Aorta (tissue), 5 donors: ENCODE results near the gene TSPYL4. TPM values are rescaled to one million over a fixed set of nuclear protein-coding genes. Genes with fewer than 3 reads are reported as not detected.
A peak's percentile ranks its signal among the peaks of the same experiment; 100 is the strongest.

Experiments used
- ATAC-seq: fragments of 200-7000 bp; cut with Tn5 transposase; one replicate; pipeline ENCODE4 v1.9.1; 2022; ENCODE audit warnings: moderate library complexity; ENCODE audit not compliant: low FRiP score
- DNase-seq, 2 donors: peaks; one replicate each; pipeline ENCODE4 v3.0.0-alpha.2; 2020
- H3K27ac ChIP-seq, 2 donors: one replicate each; pipeline ENCODE4 v1.5.1; 2013; ENCODE audit warnings: low read length in 2 of 2, mild to moderate bottlenecking in 2 of 2, moderate library complexity in 2 of 2, control low read depth in 1 of 2, inconsistent platforms in 1 of 2, low read depth in 1 of 2
- H3K27me3 ChIP-seq, 2 donors: one replicate each; pipeline ENCODE4 v1.6.1; 2013; ENCODE audit warnings: control low read depth in 1 of 2, low read length in 1 of 2, mild to moderate bottlenecking in 1 of 2, moderate library complexity in 1 of 2; ENCODE audit not compliant: insufficient read depth in 2 of 2, control insufficient read depth in 1 of 2
- H3K36me3 ChIP-seq, 2 donors: one replicate each; pipeline ENCODE4 v1.6.1; 2013; ENCODE audit warnings: control low read depth in 1 of 2, low read length in 1 of 2, mild to moderate bottlenecking in 1 of 2; ENCODE audit not compliant: insufficient read depth in 2 of 2, control insufficient read depth in 1 of 2
- H3K4me1 ChIP-seq, 2 donors: one replicate each; pipeline ENCODE4 v1.6.1; 2013; ENCODE audit warnings: low read length in 2 of 2, control low read depth in 1 of 2, mild to moderate bottlenecking in 1 of 2, moderate library complexity in 1 of 2; ENCODE audit not compliant: insufficient read depth in 2 of 2, control insufficient read depth in 1 of 2
- H3K4me3 ChIP-seq, 2 donors: one replicate each; pipeline ENCODE4 v1.5.1; 2013; ENCODE audit warnings: low read length in 2 of 2, control low read depth in 1 of 2, mild to moderate bottlenecking in 1 of 2
- H3K9me3 ChIP-seq: one replicate; pipeline ENCODE4 v1.6.1; 2013; ENCODE audit warnings: mild to moderate bottlenecking, low read length; ENCODE audit not compliant: control insufficient read depth
- WGBS, 2 donors: extraction: QIAGEN DNeasy Blood & Tissue Kit; methylation state at CpG; one replicate each; pipeline ENCODE4 v1.1.7; 2013; 5-methylcytosine and 5-hydroxymethylcytosine counted together
- intact Hi-C, 2 donors: fragments of 100-400 bp; cut with DNase I; formaldehyde crosslinking; loops; one replicate each; pipeline versions ENCODE4 v1.14.2 to v1.15.0; 2022
- long read RNA-seq, 2 donors: library from polyadenylated mRNA; unstranded; transcript quantifications; one replicate each; pipeline ENCODE4 v2.0.0, GENCODE V29; 2020 to 2021
- polyA plus RNA-seq, 2 donors: library from polyadenylated mRNA; stranded (reverse); fragments of 200-250 nt; gene quantifications; one replicate each; pipeline ENCODE4 v1.2.3, GENCODE V29; 2013
- total RNA-seq, 2 donors: library from RNA; stranded (reverse); fragmentation: NEBNext Ultra II Directional; extraction: Animal tissue kit (Norgen Biotek cat#: 25700); gene quantifications; one replicate each; pipeline ENCODE4 v1.2.1, GENCODE V29; 2021
- donor health status: healthy with polysubstance abuse.
- donor health status: Bipolar disorder and iron deficiency.
- donor health status: DM: no; HTN: no; CAD: no.
- donor health status: DM: no; HTN: no; CAD: no.
- donor health status: DM: yes; HTN: yes; CAD: no.

The TSPYL4 gene
- total RNA-seq (10 to 100 TPM; 15.7 to 18.4 TPM), polyA plus RNA-seq (10 to 100 TPM; 10.5 to 19.1 TPM)
- long read RNA-seq, donor 1, full-length matches to known transcripts = 2 of 4 reads
- long read RNA-seq, donor 1, partial matches to known transcripts = 0 of 4 reads
- long read RNA-seq, donor 1, other reads (novel, unspliced or antisense) = 2 of 4 reads
- long read RNA-seq, donor 2, full-length matches to known transcripts = 3 of 4 reads
- long read RNA-seq, donor 2, partial matches to known transcripts = 0 of 4 reads
- long read RNA-seq, donor 2, other reads (novel, unspliced or antisense) = 1 of 4 reads

DNA sequence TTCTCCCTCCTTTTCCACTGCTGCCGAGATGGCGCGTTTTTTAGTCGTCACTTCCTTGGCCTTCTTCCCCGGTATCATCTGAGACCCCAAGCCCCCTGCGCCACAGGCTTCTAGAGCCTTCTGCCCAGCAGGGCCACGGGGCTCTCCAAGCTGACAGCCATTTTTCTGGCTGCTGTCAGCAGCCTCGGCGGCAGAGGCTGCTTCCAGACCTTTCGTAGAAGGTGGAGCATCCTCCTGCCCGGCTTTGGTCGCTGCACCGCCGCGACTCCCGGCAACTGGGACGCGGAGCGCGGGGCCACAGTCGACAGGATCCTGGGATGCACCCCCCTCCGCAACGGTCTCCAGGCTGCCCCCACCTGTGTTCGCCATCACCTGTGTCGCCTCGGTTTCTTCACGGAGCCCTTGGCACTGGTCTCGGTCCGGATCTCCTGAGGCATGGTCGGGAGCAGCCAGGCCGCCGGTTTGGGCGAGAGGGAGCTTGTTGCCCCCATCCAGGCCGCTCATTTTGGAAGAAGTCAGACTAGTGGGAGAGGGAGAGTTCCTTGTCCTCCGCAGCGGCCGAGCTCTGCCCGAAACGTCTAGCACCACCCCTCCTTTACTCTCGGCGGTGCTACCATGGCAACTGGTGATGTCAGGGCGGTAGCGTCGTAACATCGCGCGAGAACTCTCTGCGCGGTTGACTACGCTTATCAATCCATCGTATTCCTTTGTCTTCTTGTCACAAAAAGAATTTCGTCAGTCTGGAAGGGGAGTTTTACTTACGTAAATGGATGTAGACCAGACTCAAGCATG lies at the start of gene TSPYL4:
TSPYL4 (minus strand) TSS at position 571 of the 792 bp plus-strand sequence; CDS start at position 504, 67 bp downstream.
- H3K4me3 ChIP-seq = peak within 1 kb of the TSS; percentile 72 to 84
- intact Hi-C loops = loop anchor here (2.0 to 5.0 kb wide), 2 partner anchors 25 to 36 kb away; partner anchors contain the start of gene TSPYL1 (in 1 of the 2)
- ATAC-seq (peak; percentile 98), DNase-seq (peak; percentile 96 to 97)
- H3K27me3 ChIP-seq = no peaks in the 10 kb centered on the region
- H3K27ac ChIP-seq = peak within 1 kb of the TSS; percentile 92 to 96
- peaks cover 5 to 10% of the 10 kb centered on the region in 2 donors for H3K4me1 ChIP-seq
- no peaks in the 10 kb centered on the region for H3K9me3 ChIP-seq
- 0 to 1% methylated on average over 53 of the region's 53 CpGs for WGBS, 2 donors
- no peaks in the 10 kb centered on the region for H3K36me3 ChIP-seq

DNA sequence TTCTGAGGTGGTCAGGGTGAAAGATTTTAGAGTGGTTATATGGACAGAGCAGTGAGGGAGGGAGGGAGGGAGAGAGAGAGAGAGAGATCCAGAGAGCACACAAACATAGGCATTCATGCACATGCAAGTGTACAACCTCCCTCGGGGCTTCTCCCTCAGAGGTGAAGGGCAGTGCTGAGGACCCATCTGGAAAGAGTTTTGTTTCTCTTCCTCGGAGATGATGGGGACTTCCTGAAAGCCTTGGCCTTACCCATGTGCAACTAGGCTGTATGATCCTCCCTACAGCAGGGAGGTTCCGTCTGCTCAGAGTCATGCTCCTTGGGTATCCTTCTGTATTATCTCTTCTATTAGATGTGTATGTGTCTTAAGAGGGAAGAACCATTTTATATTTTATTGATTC lies 47.2 kb upstream of the TSPYL4 start:
- intact Hi-C loops = no loop called here
- 52 to 67% methylated on average over 3 of the region's 3 CpGs for WGBS, 2 donors
- no peak overlapping the region for H3K27ac ChIP-seq
- H3K27me3 ChIP-seq = no peaks in the 10 kb centered on the region
- H3K36me3 ChIP-seq = no peaks in the 10 kb centered on the region
- H3K4me3 ChIP-seq = no peak overlapping the region
- H3K9me3 ChIP-seq = no peaks in the 10 kb centered on the region
- no peak for DNase-seq
- no peak for ATAC-seq
- peaks cover 0 to 4% of the 10 kb centered on the region in 2 donors for H3K4me1 ChIP-seq

DNA sequence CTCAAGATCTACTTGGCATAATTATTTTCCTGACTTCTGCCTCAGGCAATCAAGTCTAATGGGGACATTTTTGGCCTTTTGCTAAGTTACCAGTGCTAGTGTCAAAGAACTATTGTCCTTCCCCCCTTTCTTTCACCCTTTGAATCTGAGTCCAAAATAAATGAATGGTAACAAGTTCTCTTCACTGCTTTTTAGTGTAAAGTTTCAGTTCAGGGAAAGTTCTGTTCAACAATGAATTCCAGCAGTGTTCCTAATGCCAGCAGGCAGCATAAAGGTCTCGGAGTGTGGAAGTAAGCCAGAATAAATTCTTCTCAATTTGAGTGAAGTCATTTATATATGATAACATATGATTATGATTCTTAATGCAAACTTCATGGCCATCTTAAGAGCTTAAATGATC lies 46.7 kb upstream of the TSPYL4 start:
- no peak for ATAC-seq
- no peaks in the 10 kb centered on the region for H3K36me3 ChIP-seq
- DNase-seq = no peak
- intact Hi-C loops = no loop called here
- no peaks in the 10 kb centered on the region for H3K9me3 ChIP-seq
- H3K27me3 ChIP-seq = no peaks in the 10 kb centered on the region
- peaks cover 0 to 4% of the 10 kb centered on the region in 2 donors for H3K4me1 ChIP-seq
- 9 to 21% methylated on average over 1 of the region's 1 CpG for WGBS, 2 donors
- no peak overlapping the region for H3K4me3 ChIP-seq
- H3K27ac ChIP-seq = no peak overlapping the region

GRCh38 chr6:116298973-116299372 lies 45.1 kb upstream of the TSPYL4 start:
- no peak for ATAC-seq
- H3K4me1 ChIP-seq = peaks cover 0 to 4% of the 10 kb centered on the region in 2 donors
- no peaks in the 10 kb centered on the region for H3K9me3 ChIP-seq
- H3K4me3 ChIP-seq = no peak overlapping the region
- no peak overlapping the region for H3K27ac ChIP-seq
- no peak for DNase-seq
- intact Hi-C loops = no loop called here
- H3K27me3 ChIP-seq = no peaks in the 10 kb centered on the region
- H3K36me3 ChIP-seq = no peaks in the 10 kb centered on the region

DNA sequence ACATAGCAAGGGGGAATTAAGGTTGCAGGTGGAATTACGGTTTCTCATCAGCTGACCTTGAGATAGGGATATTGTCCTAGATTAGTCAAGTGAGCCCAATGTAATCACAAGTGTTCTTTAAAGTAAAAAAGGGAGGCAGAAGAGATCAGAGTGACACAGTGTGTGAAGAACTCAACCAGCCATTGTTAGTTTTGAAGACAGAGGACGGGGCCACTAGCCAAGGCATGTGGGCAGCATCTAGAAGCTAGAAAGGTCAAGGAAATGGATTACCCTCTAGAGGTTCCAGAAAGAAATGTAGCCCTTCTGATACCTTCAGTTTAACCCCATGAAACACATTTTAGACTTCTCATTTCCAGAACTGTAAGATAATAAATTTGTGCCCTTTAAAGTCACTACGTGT lies 44.4 kb upstream of the TSPYL4 start:
- ATAC-seq = no peak
- Histone ChIP-seq H3K9me3 (no peaks in the 10 kb centered on the region), H3K4me3 (no peak overlapping the region), H3K4me1 (peaks cover 0 to 4% of the 10 kb centered on the region in 2 donors), H3K27ac (no peak overlapping the region), H3K27me3 (no peaks in the 10 kb centered on the region), H3K36me3 (no peaks in the 10 kb centered on the region)
- intact Hi-C loops = no loop called here
- WGBS, 2 donors = 98 to 100% methylated on average over 3 of the region's 3 CpGs
- DNase-seq = no peak

DNA sequence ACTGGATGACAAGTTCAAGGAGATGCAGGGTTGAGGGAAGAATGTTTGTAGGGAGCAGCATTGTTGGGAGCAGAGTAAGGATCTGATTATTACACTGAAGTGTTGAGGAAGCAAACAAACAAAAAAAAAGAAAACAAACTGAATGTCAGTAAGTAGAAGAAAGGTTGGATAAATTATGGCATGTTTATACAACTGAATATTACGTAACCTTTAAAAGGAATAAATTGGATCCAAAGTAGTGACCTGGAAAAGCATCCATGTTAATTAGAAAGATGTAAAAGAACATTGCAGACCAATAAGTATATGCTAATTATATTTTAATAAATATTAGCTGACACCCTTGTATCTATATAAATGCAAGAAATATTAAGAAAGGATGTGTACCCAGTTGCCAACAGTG lies 38.7 kb upstream of the TSPYL4 start:
- no peak overlapping the region for H3K27ac ChIP-seq
- 96 to 98% methylated on average over 1 of the region's 1 CpG for WGBS, 2 donors
- intact Hi-C loops = no loop called here
- no peaks in the 10 kb centered on the region for H3K4me1 ChIP-seq
- ATAC-seq (no peak), DNase-seq (no peak)
- H3K36me3 ChIP-seq = no peaks in the 10 kb centered on the region
- H3K27me3 ChIP-seq = no peaks in the 10 kb centered on the region
- no peaks in the 10 kb centered on the region for H3K9me3 ChIP-seq
- H3K4me3 ChIP-seq = no peak overlapping the region

DNA sequence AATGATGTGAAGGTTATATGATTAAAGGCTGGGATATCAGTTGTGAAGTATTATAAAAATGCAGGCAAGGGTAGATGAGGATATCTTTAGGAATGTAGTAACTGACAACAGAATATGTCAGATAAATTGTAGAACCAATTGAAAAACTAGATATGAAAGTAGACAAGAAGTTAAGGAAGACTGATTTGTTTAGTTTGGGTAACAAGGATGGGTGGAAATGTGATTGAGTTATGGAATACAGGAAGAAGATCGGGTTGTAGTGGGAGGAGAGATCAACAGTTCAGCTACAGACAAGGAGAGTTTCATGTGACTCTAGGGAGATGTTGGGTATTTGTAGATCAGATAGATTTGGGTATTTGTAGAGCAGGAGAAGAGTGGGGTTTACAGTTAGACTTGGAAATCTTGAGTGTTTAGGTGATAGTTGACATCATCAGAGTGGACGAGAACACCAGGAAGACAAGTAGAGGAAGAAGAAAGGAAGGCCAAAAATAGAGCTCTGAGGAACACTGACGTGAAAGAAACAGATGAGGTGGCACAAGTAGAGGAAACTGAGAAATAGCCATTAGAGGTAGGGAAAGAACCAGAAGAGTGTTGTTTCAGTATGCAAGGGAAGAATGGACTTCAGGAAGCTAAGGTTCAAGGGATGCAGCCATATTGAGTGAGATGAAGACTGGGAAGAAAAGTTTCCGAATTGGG lies 38.0 kb upstream of the TSPYL4 start:
- DNase-seq (no peak), ATAC-seq (no peak)
- no peak overlapping the region for H3K4me3 ChIP-seq
- no peaks in the 10 kb centered on the region for H3K36me3 ChIP-seq
- H3K27me3 ChIP-seq = no peaks in the 10 kb centered on the region
- no peak overlapping the region for H3K27ac ChIP-seq
- no peaks in the 10 kb centered on the region for H3K9me3 ChIP-seq
- intact Hi-C loops = no loop called here
- H3K4me1 ChIP-seq = no peaks in the 10 kb centered on the region
- 82 to 84% methylated on average over 4 of the region's 4 CpGs for WGBS, 2 donors

DNA sequence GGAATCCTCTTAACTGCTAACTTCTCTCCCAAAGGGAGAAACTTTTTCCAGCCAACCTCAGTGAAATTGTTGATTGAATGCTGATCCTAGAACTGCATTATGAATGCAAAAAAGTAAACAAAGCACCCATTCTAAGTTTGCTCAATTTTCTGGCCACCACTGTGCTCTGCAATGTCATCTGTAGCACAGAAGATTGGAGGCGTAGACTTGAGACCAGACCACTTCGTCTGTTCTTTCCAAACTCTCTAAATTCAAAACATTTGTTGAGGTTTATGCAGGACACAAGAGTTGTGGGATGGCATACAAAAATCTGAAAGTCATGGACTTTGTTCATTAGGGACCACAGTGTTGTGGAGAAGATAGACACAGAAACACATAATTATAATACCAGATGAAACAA lies 36.9 kb upstream of the TSPYL4 start:
- no peaks in the 10 kb centered on the region for H3K9me3 ChIP-seq
- H3K27me3 ChIP-seq = no peaks in the 10 kb centered on the region
- no peak overlapping the region for H3K27ac ChIP-seq
- ATAC-seq (no peak), DNase-seq (no peak)
- H3K36me3 ChIP-seq = no peaks in the 10 kb centered on the region
- WGBS, 2 donors = 92 to 93% methylated on average over 2 of the region's 2 CpGs
- intact Hi-C loops = no loop called here
- H3K4me1 ChIP-seq = no peaks in the 10 kb centered on the region
- H3K4me3 ChIP-seq = no peak overlapping the region
